H1 (cell line): ENCODE results near the gene PPP3R2. TPM values are rescaled to one million over a fixed set of nuclear protein-coding genes. Genes with fewer than 3 reads are reported as not detected.

ENCODE experiments used
- CTCF ChIA-PET: fragments of 300-600 bp; sonication (Branson Sonifier 250); formaldehyde crosslinking; loops from one replicate; lab custom pipeline; 2021; ENCODE audit not compliant: partially characterized antibody; lab: Charles Lee
- POLR2A ChIA-PET: fragments of 300-600 bp; sonication (Branson Sonifier 250); formaldehyde crosslinking; loops from one replicate; lab custom pipeline; 2021; ENCODE audit warnings: inconsistent platforms; ENCODE audit not compliant: partially characterized antibody; lab: Charles Lee
- DNase-seq, 2 experiments: peaks; one replicate each; pipeline versions ENCODE4 v3.0.0 to v3.0.0-alpha.2; 2010 to 2022; ENCODE audit warnings: low spot score in 2 of 2, low read depth in 1 of 2, mixed read lengths in 1 of 2
- FAIRE-seq: peaks from 2 replicates; lab custom pipeline; 2011; peaks lifted over from hg19 to GRCh38; lab: Jason Lieb, UNC
- H2AFZ ChIP-seq: 2 replicates; pipeline ENCODE4 v1.8.1; 2012; ENCODE audit warnings: low read length, inconsistent platforms
- H2AK5ac ChIP-seq: 2 replicates; pipeline ENCODE4 v1.6.1; 2013; ENCODE audit warnings: low read depth, low read length
- H2BK120ac ChIP-seq: replicated peaks from 2 replicates; pipeline ENCODE3; 2013; ENCODE audit warnings: low read depth, low read length, inconsistent platforms
- H2BK12ac ChIP-seq: 2 replicates; pipeline ENCODE4 v1.6.1; 2013; ENCODE audit warnings: low read depth, low read length
- H2BK15ac ChIP-seq: 2 replicates; pipeline ENCODE4 v1.6.1; 2013; ENCODE audit warnings: low read length
- H2BK20ac ChIP-seq: 2 replicates; pipeline ENCODE4 v1.6.1; 2013; ENCODE audit warnings: low read length
- H2BK5ac ChIP-seq: 2 replicates; pipeline ENCODE4 v1.6.1; 2013; ENCODE audit warnings: low read depth, low read length
- H3K14ac ChIP-seq: 2 replicates; pipeline ENCODE4 v1.6.1; 2013; ENCODE audit warnings: inconsistent platforms; ENCODE audit not compliant: insufficient read length
- H3K18ac ChIP-seq: 2 replicates; pipeline ENCODE4 v1.6.1; 2013; ENCODE audit warnings: low read length; ENCODE audit errors: extremely low read depth
- H3K23ac ChIP-seq: 2 replicates; pipeline ENCODE4 v1.6.1; 2013; ENCODE audit warnings: inconsistent platforms; ENCODE audit not compliant: insufficient read length
- H3K23me2 ChIP-seq: 2 replicates; pipeline ENCODE4 v1.6.1; 2013; ENCODE audit warnings: low read depth, low read length
- H3K27ac ChIP-seq: 2 replicates; pipeline ENCODE4 v1.6.1; 2011; ENCODE audit warnings: low read depth, low read length, inconsistent platforms
- H3K27me3 ChIP-seq, 4 experiments: replicated peaks in 1 of 4; 1 replicate in 1 of 4; 2 replicates in 3 of 4; pipeline versions ENCODE4 v1.6.1 to v1.8.1; 2011 to 2013; ENCODE audit warnings: low read length in 3 of 4, mild to moderate bottlenecking in 3 of 4, inconsistent platforms in 2 of 4, mixed read lengths in 2 of 4, moderate library complexity in 1 of 4; ENCODE audit not compliant: control insufficient read depth in 3 of 4, insufficient read depth in 3 of 4; ENCODE audit errors: extremely low read depth in 1 of 4
- H3K36me3 ChIP-seq, 4 experiments: 2 replicates each; pipeline versions ENCODE4 v1.6.1 to v1.8.1; 2011 to 2013; ENCODE audit warnings: mild to moderate bottlenecking in 4 of 4, low read length in 3 of 4, moderate library complexity in 2 of 4, control low read depth in 1 of 4, inconsistent platforms in 1 of 4; ENCODE audit not compliant: insufficient read depth in 4 of 4, control insufficient read depth in 2 of 4
- H3K4ac ChIP-seq: replicated peaks from 2 replicates; pipeline ENCODE3; 2013; ENCODE audit warnings: low read length, low read depth, mixed read lengths, inconsistent platforms; ENCODE audit not compliant: insufficient read length
- H3K4me1 ChIP-seq, 4 experiments: replicated peaks in 1 of 4; 1 replicate in 1 of 4; 2 replicates in 3 of 4; pipeline versions ENCODE4 v1.6.1 to v1.8.1; 2011 to 2013; ENCODE audit warnings: low read length in 3 of 4, inconsistent platforms in 2 of 4, mixed read lengths in 1 of 4; ENCODE audit not compliant: insufficient read depth in 4 of 4, control insufficient read depth in 3 of 4
- H3K4me2 ChIP-seq, 2 experiments: 2 replicates each; pipeline versions ENCODE4 v1.6.1 to v1.8.1; 2011 to 2013; ENCODE audit warnings: low read depth in 2 of 2, low read length in 2 of 2, control low read depth in 1 of 2, inconsistent platforms in 1 of 2, mild to moderate bottlenecking in 1 of 2; ENCODE audit not compliant: insufficient read depth in 1 of 2
- H3K4me3 ChIP-seq, 4 experiments: fragments of 200-600, 300-600 bp in 1 of 4; sonication (generic), shearing (Covaris generic), sonication (Bioruptor Twin) in 1 of 4; 2 replicates each; pipeline versions ENCODE4 v1.5.1 to v1.8.1; 2011 to 2016; ENCODE audit warnings: low read length in 4 of 4, low read depth in 3 of 4, control low read depth in 2 of 4, inconsistent platforms in 2 of 4, mild to moderate bottlenecking in 2 of 4, mixed read lengths in 1 of 4, moderate library complexity in 1 of 4; ENCODE audit not compliant: insufficient read depth in 2 of 4; ENCODE audit errors: extremely low read depth in 1 of 4
- H3K56ac ChIP-seq: replicated peaks from 2 replicates; pipeline ENCODE3; 2013; ENCODE audit warnings: low read depth, mild to moderate bottlenecking, mixed read lengths, low read length, inconsistent platforms; ENCODE audit not compliant: insufficient read length
- H3K79me1 ChIP-seq: 2 replicates; pipeline ENCODE4 v1.6.1; 2013; ENCODE audit warnings: low read depth, low read length, control low read depth
- H3K79me2 ChIP-seq, 2 experiments: 2 replicates each; pipeline versions ENCODE4 v1.6.1 to v1.8.1; 2012 to 2013; ENCODE audit warnings: low read length in 2 of 2, mild to moderate bottlenecking in 2 of 2, inconsistent platforms in 1 of 2; ENCODE audit not compliant: insufficient read depth in 2 of 2, control insufficient read depth in 1 of 2
- H3K9ac ChIP-seq, 4 experiments: replicated peaks in 1 of 4; 1 replicate in 1 of 4; 2 replicates in 3 of 4; pipeline versions ENCODE4 v1.6.1 to v1.8.1; 2011 to 2013; ENCODE audit warnings: low read depth in 3 of 4, low read length in 3 of 4, control low read depth in 2 of 4, mild to moderate bottlenecking in 2 of 4, moderate library complexity in 2 of 4, inconsistent platforms in 1 of 4; ENCODE audit errors: extremely low read depth in 1 of 4
- H3K9me3 ChIP-seq, 2 experiments: 2 replicates each; pipeline versions ENCODE4 v1.6.1 to v1.8.1; 2012 to 2013; ENCODE audit warnings: mild to moderate bottlenecking in 2 of 2, moderate library complexity in 2 of 2, control low read depth in 1 of 2, inconsistent platforms in 1 of 2, low read depth in 1 of 2, low read length in 1 of 2, mixed read lengths in 1 of 2; ENCODE audit not compliant: insufficient read depth in 2 of 2
- H4K20me1 ChIP-seq, 2 experiments: replicated peaks in 1 of 2; 2 replicates each; pipeline versions ENCODE3 to v1.8.1; 2011 to 2013; ENCODE audit warnings: inconsistent platforms in 2 of 2, low read length in 2 of 2, mild to moderate bottlenecking in 1 of 2; ENCODE audit not compliant: insufficient read depth in 2 of 2, control insufficient read depth in 1 of 2
- H4K5ac ChIP-seq: 2 replicates; pipeline ENCODE4 v1.6.1; 2013; ENCODE audit warnings: low read length, low read depth, mixed read lengths, inconsistent platforms; ENCODE audit not compliant: insufficient read length
- H4K8ac ChIP-seq: 2 replicates; pipeline ENCODE4 v1.8.0; 2013; ENCODE audit warnings: mild to moderate bottlenecking, moderate library complexity, low read length, inconsistent platforms; ENCODE audit not compliant: insufficient read depth; ENCODE audit errors: extremely low read depth
- H4K91ac ChIP-seq: replicated peaks from 2 replicates; pipeline ENCODE3; 2013; ENCODE audit warnings: low read length, mixed read lengths, inconsistent platforms; ENCODE audit not compliant: insufficient read length
- BCL11A ChIP-seq, 2 experiments: IDR thresholded peaks; one replicate each; pipeline ENCODE4 v1.6.1; 2011; ENCODE audit warnings: low read depth in 2 of 2, low read length in 2 of 2, mild to moderate bottlenecking in 2 of 2
- EZH2 ChIP-seq: fragments of 200-600 bp; sonication (generic); IDR thresholded peaks from 2 replicates; pipeline ENCODE4 v1.7.1; 2012; ENCODE audit warnings: low read depth, mild to moderate bottlenecking, moderate library complexity, low read length, inconsistent platforms; ENCODE audit not compliant: severe bottlenecking
- FOSL1 ChIP-seq: IDR thresholded peaks from 2 replicates; pipeline ENCODE4 v1.6.1; 2011; ENCODE audit warnings: mild to moderate bottlenecking, low read depth, low read length, moderate library complexity; ENCODE audit not compliant: insufficient read depth
- HDAC2 ChIP-seq, 2 experiments: fragments of 300-600 bp in 1 of 2; sonication (generic) in 1 of 2; IDR thresholded peaks; 2 replicates each; pipeline ENCODE4 v1.6.1; 2011 to 2012; ENCODE audit warnings: low read depth in 2 of 2, low read length in 2 of 2, mild to moderate bottlenecking in 2 of 2, moderate library complexity in 2 of 2, borderline replicate concordance in 1 of 2, inconsistent platforms in 1 of 2
- KDM5A ChIP-seq: fragments of 200-600 bp; IDR thresholded peaks from 2 replicates; pipeline ENCODE4 v1.7.1; 2012; ENCODE audit warnings: mild to moderate bottlenecking, low read length, inconsistent platforms, mixed read lengths
- MAFK ChIP-seq: IDR thresholded peaks from 2 replicates; pipeline ENCODE4 v1.6.1; 2012; ENCODE audit warnings: low read depth, mild to moderate bottlenecking, improper control_type of control experiment, low read length
- NANOG ChIP-seq: IDR thresholded peaks from 2 replicates; pipeline ENCODE4 v1.6.1; 2011; ENCODE audit warnings: low read length, low read depth, mild to moderate bottlenecking, inconsistent platforms; ENCODE audit not compliant: insufficient read depth, poor library complexity, severe bottlenecking
- NRF1 ChIP-seq: IDR thresholded peaks from 2 replicates; pipeline ENCODE4 v1.6.1; 2011; ENCODE audit warnings: mild to moderate bottlenecking, low read depth, low read length, improper control_type of control experiment
- POLR2AphosphoS5 ChIP-seq: IDR thresholded peaks from 2 replicates; pipeline ENCODE4 v1.6.1; 2011; ENCODE audit warnings: low read depth, low read length
- POU5F1 ChIP-seq: IDR thresholded peaks from 2 replicates; pipeline ENCODE4 v1.6.1; 2011; ENCODE audit warnings: low read depth, mild to moderate bottlenecking, low read length, moderate library complexity
- RXRA ChIP-seq: IDR thresholded peaks from 2 replicates; pipeline ENCODE4 v1.6.1; 2011; ENCODE audit warnings: low read depth, mild to moderate bottlenecking, low read length, moderate library complexity; ENCODE audit not compliant: insufficient read depth
- SP1 ChIP-seq: IDR thresholded peaks from 2 replicates; pipeline ENCODE4 v1.6.1; 2011; ENCODE audit warnings: low read depth, low read length
- SRF ChIP-seq: IDR thresholded peaks from 2 replicates; pipeline ENCODE4 v1.6.1; 2011; ENCODE audit warnings: mild to moderate bottlenecking, low read depth, low read length, moderate library complexity
- ZNF274 ChIP-seq: IDR thresholded peaks from 2 replicates; pipeline ENCODE4 v1.7.0; 2012; ENCODE audit warnings: low read length, borderline replicate concordance; ENCODE audit errors: extremely low read depth
- polyA plus RNA-seq, 7 experiments: library from polyadenylated mRNA; depleted of rRNA in 3 of 7; stranded (reverse) in 5 of 7; unstranded in 2 of 7; fragments of >200 nt in 5 of 7; fragments of 200-250 nt in 2 of 7; gene quantifications; 1 replicate in 5 of 7; 2 replicates in 1 of 7; 4 replicates in 1 of 7; pipeline versions ENCODE4 v1.2.1 to v1.2.3, GENCODE V29; 2011 to 2013; ENCODE audit warnings: missing spikeins in 2 of 7, mixed read lengths in 2 of 7
- total RNA-seq: library from RNA; stranded (reverse); fragmentation: NEBNext Ultra II Directional; extraction: Animal tissue kit (Norgen Biotek cat#: 25700); gene quantifications from 2 replicates; pipeline ENCODE4 v1.2.1, GENCODE V29; 2021

The PPP3R2 gene
- total and polyA plus RNA-seq, 2 of the 8 experiments (the other 6 are each of a cell fraction or from before 2014, with no cell fraction given), result not detected

DNA sequence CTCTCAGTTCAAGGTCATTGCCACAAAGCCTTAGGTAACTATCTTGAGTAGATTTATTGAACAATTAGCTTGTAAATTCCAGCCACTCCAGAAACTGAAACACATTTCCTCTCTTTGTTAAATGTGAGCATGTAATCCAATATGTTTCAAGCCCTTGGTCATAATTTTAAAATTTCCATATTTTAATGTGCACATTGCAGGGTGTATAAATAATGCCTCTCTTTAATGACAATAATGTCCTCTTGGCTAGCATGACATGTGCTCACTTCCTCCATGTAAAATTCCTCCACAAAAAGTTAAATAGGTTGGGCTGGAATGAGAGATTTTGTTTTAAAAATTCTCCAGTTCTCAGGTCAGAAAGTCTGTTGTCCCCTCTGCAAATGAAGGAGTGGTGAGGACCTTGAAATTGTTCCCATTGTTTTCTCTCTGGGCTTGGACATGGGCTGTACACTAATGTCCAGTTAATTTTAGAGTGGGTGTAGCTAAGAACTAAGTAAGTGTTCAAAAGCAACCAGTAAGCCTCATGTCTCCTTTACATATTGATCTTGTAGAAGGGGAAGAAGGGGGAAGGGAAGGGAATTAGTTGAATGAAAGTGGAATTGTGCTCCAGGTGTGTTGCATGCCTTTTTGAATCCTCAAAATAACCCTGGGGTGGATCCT is 2.9 kb downstream of the PPP3R2 start:
- DNase-seq, result no peak
- ChIA-PET CTCF (interaction anchor here (1.0 to 1.3 kb wide), 3 partner anchors 10 to 1287 kb away, joined by 3 to 5 read pairs (median 4); no protein-coding TSS in a partner anchor), POLR2A (interaction anchor here (0.5 kb wide), 1 partner anchor 15 kb away, joined by 3 read pairs; no protein-coding TSS in a partner anchor)
- Histone ChIP-seq H4K91ac (no peak overlapping the region), H2BK5ac (no peak overlapping the region), H3K4me1 (no peaks in the 10 kb centered on the region), H2BK12ac (no peak overlapping the region), H2AFZ (no peak overlapping the region), H3K4me3 (no peak overlapping the region), H3K27me3 (no peaks in the 10 kb centered on the region), H3K4ac (no peak overlapping the region), H2BK15ac (no peak overlapping the region), H3K9me3 (no peaks in the 10 kb centered on the region), H2BK20ac (no peak overlapping the region), H4K5ac (no peak overlapping the region), H4K8ac (no peak overlapping the region), H3K14ac (no peak overlapping the region), H3K79me1 (no peaks in the 10 kb centered on the region), H2BK120ac (no peak overlapping the region), H3K27ac (no peak overlapping the region), H4K20me1 (no peaks in the 10 kb centered on the region), H3K23me2 (no peaks in the 10 kb centered on the region), H3K23ac (no peak overlapping the region), H3K9ac (no peak overlapping the region), H3K36me3 (no peaks in the 10 kb centered on the region), H3K56ac (no peak overlapping the region), H2AK5ac (no peak overlapping the region), H3K18ac (no peak overlapping the region), H3K79me2 (no peaks in the 10 kb centered on the region), H3K4me2 (no peak overlapping the region)
- no peak for FAIRE-seq
- no peak for TF ChIP-seq ZNF274
- TF ChIP-seq NRF1, result no peak
- no peak for TF ChIP-seq KDM5A
- no peak for TF ChIP-seq POLR2AphosphoS5
- no peak for TF ChIP-seq BCL11A (IDR thresholded peaks at IDR 0.05; ENCODE audit: low read depth in 2 of 2, low read length in 2 of 2)
- no peak for TF ChIP-seq SRF
- TF ChIP-seq RXRA, result no peak
- no peak for TF ChIP-seq POU5F1
- TF ChIP-seq MAFK, result no peak
- TF ChIP-seq FOSL1, result no peak
- TF ChIP-seq NANOG, result no peak
- TF ChIP-seq EZH2, result no peak
- TF ChIP-seq SP1, result no peak
- no peak for TF ChIP-seq HDAC2 (IDR thresholded peaks at IDR 0.05; ENCODE audit: borderline replicate concordance in 1 of 2, low read depth in 2 of 2, low read length in 2 of 2)
